Chondrocyte (in vitro differentiated cells): ENCODE results near the gene FAM118A. TPM values are rescaled to one million over a fixed set of nuclear protein-coding genes. Genes with fewer than 3 reads are reported as not detected.

Experiments
- DNase-seq: peaks from one replicate; pipeline ENCODE4 v3.0.0; 2021; ENCODE audit warnings: mixed read lengths, low spot score
- H3K27ac Mint-ChIP-seq: one replicate; pipeline ENCODE4 v1.8.0; 2021; ENCODE audit warnings: mild to moderate bottlenecking, moderate library complexity, mixed read lengths; ENCODE audit not compliant: unreplicated experiment
- H3K27me3 Mint-ChIP-seq: 2 replicates; pipeline ENCODE4 v1.8.0; 2021; ENCODE audit warnings: low read depth, mixed read lengths
- H3K36me3 Mint-ChIP-seq: 2 replicates; pipeline ENCODE4 v1.8.0; 2021; ENCODE audit warnings: low read depth, mixed read lengths
- H3K4me1 Mint-ChIP-seq: 2 replicates; pipeline ENCODE4 v1.8.0; 2021; ENCODE audit warnings: low read depth, mild to moderate bottlenecking, mixed read lengths
- H3K4me3 Mint-ChIP-seq: one replicate; pipeline ENCODE4 v1.8.0; 2021; ENCODE audit warnings: mild to moderate bottlenecking, moderate library complexity, mixed read lengths; ENCODE audit not compliant: unreplicated experiment
- H3K9me3 Mint-ChIP-seq: 2 replicates; pipeline ENCODE4 v1.8.0; 2021; ENCODE audit warnings: low read depth, mixed read lengths
- total RNA-seq: library from RNA; stranded (reverse); gene quantifications from 3 replicates; pipeline ENCODE4 v1.2.1, GENCODE V29; 2021
- TF ChIP-seq, protein P1 (sequence below): fragments of 200-600 bp; sonication (generic); IDR thresholded peaks from 2 replicates; pipeline ENCODE4 v1.5.0; 2021; ENCODE audit warnings: antibody characterized with exemption, mild to moderate bottlenecking, moderate library complexity

The FAM118A gene
- total RNA-seq, 1 donor from 2014 or later: 68.7 TPM

- TF ChIP-seq, protein P1, sequence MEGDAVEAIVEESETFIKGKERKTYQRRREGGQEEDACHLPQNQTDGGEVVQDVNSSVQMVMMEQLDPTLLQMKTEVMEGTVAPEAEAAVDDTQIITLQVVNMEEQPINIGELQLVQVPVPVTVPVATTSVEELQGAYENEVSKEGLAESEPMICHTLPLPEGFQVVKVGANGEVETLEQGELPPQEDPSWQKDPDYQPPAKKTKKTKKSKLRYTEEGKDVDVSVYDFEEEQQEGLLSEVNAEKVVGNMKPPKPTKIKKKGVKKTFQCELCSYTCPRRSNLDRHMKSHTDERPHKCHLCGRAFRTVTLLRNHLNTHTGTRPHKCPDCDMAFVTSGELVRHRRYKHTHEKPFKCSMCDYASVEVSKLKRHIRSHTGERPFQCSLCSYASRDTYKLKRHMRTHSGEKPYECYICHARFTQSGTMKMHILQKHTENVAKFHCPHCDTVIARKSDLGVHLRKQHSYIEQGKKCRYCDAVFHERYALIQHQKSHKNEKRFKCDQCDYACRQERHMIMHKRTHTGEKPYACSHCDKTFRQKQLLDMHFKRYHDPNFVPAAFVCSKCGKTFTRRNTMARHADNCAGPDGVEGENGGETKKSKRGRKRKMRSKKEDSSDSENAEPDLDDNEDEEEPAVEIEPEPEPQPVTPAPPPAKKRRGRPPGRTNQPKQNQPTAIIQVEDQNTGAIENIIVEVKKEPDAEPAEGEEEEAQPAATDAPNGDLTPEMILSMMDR: no peak
- no peak overlapping the region for H3K27ac Mint-ChIP-seq
- no peaks in the 10 kb centered on the region for H3K27me3 Mint-ChIP-seq
- no peak for DNase-seq
- no peaks in the 10 kb centered on the region for H3K36me3 Mint-ChIP-seq
- H3K9me3 Mint-ChIP-seq: no peaks in the 10 kb centered on the region
- peaks cover 6% of the 10 kb centered on the region for H3K4me1 Mint-ChIP-seq
- no peak overlapping the region for H3K4me3 Mint-ChIP-seq
Observed at GRCh38 chr22:45303181-45303580, 6.6 kb upstream of the FAM118A start.

DNA sequence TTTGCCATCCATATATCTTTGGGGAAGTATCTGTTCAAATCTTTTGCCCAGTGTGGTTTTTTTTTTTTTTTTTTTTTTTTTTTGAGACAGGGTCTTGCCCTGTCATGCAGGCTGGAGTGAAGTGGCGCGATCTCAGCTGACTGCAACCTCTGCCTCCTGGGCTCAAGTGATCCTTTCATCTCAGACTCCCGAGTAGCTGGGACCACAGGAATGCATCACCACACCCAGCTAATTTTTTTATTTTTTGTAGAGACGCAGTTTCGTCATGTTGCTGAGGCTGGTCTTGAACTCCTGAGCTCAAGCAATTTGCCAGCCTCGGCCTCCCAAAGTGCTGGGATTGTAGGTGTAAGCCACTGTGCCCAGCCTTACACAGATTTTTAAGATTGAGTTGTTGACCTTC, 4.8 kb upstream of the FAM118A start:
- H3K36me3 Mint-ChIP-seq: no peaks in the 10 kb centered on the region
- H3K27me3 Mint-ChIP-seq: no peaks in the 10 kb centered on the region
- TF ChIP-seq, protein P1: no peak
- no peak overlapping the region for H3K4me3 Mint-ChIP-seq
- no peak for DNase-seq
- peaks cover 16% of the 10 kb centered on the region for H3K4me1 Mint-ChIP-seq
- no peaks in the 10 kb centered on the region for H3K9me3 Mint-ChIP-seq
- H3K27ac Mint-ChIP-seq: no peak overlapping the region

- Mint-ChIP-seq H3K27me3 (no peaks in the 10 kb centered on the region), H3K4me3 (no peak overlapping the region), H3K9me3 (no peaks in the 10 kb centered on the region), H3K27ac (no peak overlapping the region), H3K4me1 (peaks cover 17% of the 10 kb centered on the region), H3K36me3 (no peaks in the 10 kb centered on the region)
- TF ChIP-seq, protein P1: no peak
- DNase-seq: no peak
Observed at GRCh38 chr22:45305456-45306075, 4.2 kb upstream of the FAM118A start.

DNA sequence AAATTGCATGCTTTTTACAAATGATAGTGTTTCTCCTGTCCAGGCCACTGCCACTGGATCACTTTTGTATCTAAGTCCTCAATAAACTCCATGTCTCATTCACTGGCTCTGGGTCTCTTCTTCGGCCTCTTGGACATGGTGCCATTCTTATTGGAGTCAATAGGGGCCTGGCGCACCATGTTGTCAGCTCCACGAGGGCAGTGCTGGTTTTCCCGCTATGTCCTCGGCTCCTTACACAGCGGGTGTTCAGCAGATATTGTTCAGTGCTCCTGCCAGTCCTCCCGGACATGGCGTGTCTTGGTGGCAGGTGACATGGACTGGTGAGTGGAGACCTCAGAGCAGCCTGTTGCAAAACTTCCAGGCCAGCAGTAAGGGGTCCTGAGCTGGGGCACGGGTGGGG, 3.6 kb upstream of the FAM118A start:
- TF ChIP-seq, protein P1: no peak
- DNase-seq: no peak
- Mint-ChIP-seq H3K27me3 (no peaks in the 10 kb centered on the region), H3K27ac (no peak overlapping the region), H3K4me1 (peaks cover 23% of the 10 kb centered on the region), H3K9me3 (no peaks in the 10 kb centered on the region), H3K4me3 (no peak overlapping the region), H3K36me3 (no peaks in the 10 kb centered on the region)

- peak overlapping the region; percentile 74 for H3K4me3 Mint-ChIP-seq
- H3K4me1 Mint-ChIP-seq: peaks cover 24% of the 10 kb centered on the region
- H3K27ac Mint-ChIP-seq: no peak overlapping the region
- H3K27me3 Mint-ChIP-seq: no peaks in the 10 kb centered on the region
- TF ChIP-seq, protein P1: no peak
- H3K9me3 Mint-ChIP-seq: no peaks in the 10 kb centered on the region
- peaks cover 1% of the 10 kb centered on the region for H3K36me3 Mint-ChIP-seq
- DNase-seq: no peak
Observed at GRCh38 chr22:45308391-45308956, 1.3 kb upstream of the FAM118A start.
